ENCODE results near the gene PROC.
"Not testable (repeated sequence)": the region's sequence is repeated elsewhere in the genome, so short reads cannot be mapped to it uniquely, and the experiment has no call there.

The PROC gene

GRCh38 chr2:127437056-127437455 is 18.8 kb downstream of the PROC start:
- DNase-seq (ENCODE audit: low read depth) = no peak
- H3K4me3 ChIP-seq (ENCODE audit: low read depth, low read length) = no peak overlapping the region
- no peak for TF ChIP-seq CTCF (IDR thresholded peaks at IDR 0.05; ENCODE audit: low read depth, low read length, missing control alignments)

- TF ChIP-seq CTCF (IDR thresholded peaks at IDR 0.05; ENCODE audit: low read depth, low read length, missing control alignments) = no peak
- DNase-seq (ENCODE audit: low read depth) = no peak
- H3K4me3 ChIP-seq (ENCODE audit: low read depth, low read length) = no peak overlapping the region
Measured at GRCh38 chr2:127437781-127438726, 19.8 kb downstream of the PROC start.

GRCh38 chr2:127439343-127439742 is 21.1 kb downstream of the PROC start:
- DNase-seq (ENCODE audit: low read depth) = no peak
- TF ChIP-seq CTCF (IDR thresholded peaks at IDR 0.05; ENCODE audit: low read depth, low read length, missing control alignments) = no peak
- no peak overlapping the region for H3K4me3 ChIP-seq (ENCODE audit: low read depth, low read length)

GRCh38 chr2:127448526-127448925 is 30.3 kb downstream of the PROC start:
- no peak for DNase-seq (ENCODE audit: low read depth)

GRCh38 chr2:127449414-127449813 is 31.2 kb downstream of the PROC start:
- H3K4me3 ChIP-seq (ENCODE audit: low read depth, low read length) = no peak overlapping the region
- TF ChIP-seq CTCF (IDR thresholded peaks at IDR 0.05; ENCODE audit: low read depth, low read length, missing control alignments) = no peak
- no peak for DNase-seq (ENCODE audit: low read depth)

More at GRCh38 chr2:127448526-127448925, 30.3 kb downstream of the PROC start:
- no peak overlapping the region for H3K4me3 ChIP-seq (ENCODE audit: low read depth, low read length)
- no peak for TF ChIP-seq CTCF (IDR thresholded peaks at IDR 0.05; ENCODE audit: low read depth, low read length, missing control alignments)

- TF ChIP-seq CTCF (IDR thresholded peaks at IDR 0.05; ENCODE audit: low read depth, low read length, missing control alignments) = no peak
- no peak overlapping the region for H3K4me3 ChIP-seq (ENCODE audit: low read depth, low read length)
- DNase-seq (ENCODE audit: low read depth) = no peak
Measured at GRCh38 chr2:127449898-127450297, 31.7 kb downstream of the PROC start.

- no peak for TF ChIP-seq CTCF (IDR thresholded peaks at IDR 0.05; ENCODE audit: low read depth, low read length, missing control alignments)
- no peak overlapping the region for H3K4me3 ChIP-seq (ENCODE audit: low read depth, low read length)
- DNase-seq (ENCODE audit: low read depth) = no peak
Measured at GRCh38 chr2:127451981-127452380, 33.8 kb downstream of the PROC start.

GRCh38 chr2:127452423-127452822 is 34.2 kb downstream of the PROC start:
- not testable (repeated sequence) for DNase-seq (ENCODE audit: low read depth); H3K4me3 ChIP-seq (ENCODE audit: low read depth, low read length)
